Left lung (tissue), 10 donors: Measurements from ENCODE around the gene ANKS4B. TPM values are rescaled to one million over a fixed set of nuclear protein-coding genes. Genes with fewer than 3 reads are reported as not detected.

Experiments
- ATAC-seq: fragments of 200-7000 bp; cut with Tn5 transposase; one replicate; pipeline ENCODE4 v1.9.1; 2020; ENCODE audit warnings: moderate library complexity
- DNase-seq, 4 donors: peaks; one replicate each; pipeline ENCODE4 v3.0.0-alpha.2; 2013 to 2020
- H3K27ac ChIP-seq, 2 donors: fragments of 200-600 bp; sonication (generic) in 1 of 2; one replicate each; pipeline versions ENCODE4 v1.5.0 to v1.8.0; 2020 to 2021
- H3K27me3 ChIP-seq, 2 donors: fragments of 200-600 bp; sonication (generic) in 1 of 2; one replicate each; pipeline versions ENCODE4 v1.5.0 to v1.8.0; 2020 to 2021
- H3K36me3 ChIP-seq, 2 donors: fragments of 200-600 bp; sonication (generic) in 1 of 2; one replicate each; pipeline versions ENCODE4 v1.5.0 to v1.8.0; 2020 to 2021
- H3K4me1 ChIP-seq, 2 donors: fragments of 200-600 bp; one replicate each; pipeline ENCODE4 v1.8.0; 2021
- H3K4me3 ChIP-seq, 2 donors: fragments of 200-600 bp; sonication (generic) in 1 of 2; one replicate each; pipeline versions ENCODE4 v1.5.0 to v1.8.0; 2020 to 2021; ENCODE audit warnings: mild to moderate bottlenecking in 1 of 2
- H3K9me3 ChIP-seq, 2 donors: fragments of 200-600 bp; sonication (generic) in 1 of 2; one replicate each; pipeline versions ENCODE4 v1.5.0 to v1.8.0; 2020 to 2021
- intact Hi-C, 2 donors: fragments of 100-400 bp; cut with DNase I; formaldehyde crosslinking; loops; one replicate each; pipeline versions ENCODE4 v1.11.2 to v1.14.2; 2022
- polyA plus RNA-seq, 6 donors: library from polyadenylated mRNA; unstranded; fragments of 120-200 nt; gene quantifications; one replicate each; pipeline ENCODE4 v1.2.1, GENCODE V29; 2013; ENCODE audit not compliant: insufficient read length in 6 of 6
- total RNA-seq, 2 donors: library from RNA; stranded (reverse); fragmentation: NEBNext Ultra II Directional; extraction: Animal tissue kit (Norgen Biotek cat#: 25700); gene quantifications; one replicate each; pipeline ENCODE4 v1.2.1, GENCODE V29; 2021
- TF ChIP-seq, protein P1 (sequence below), 2 donors: fragments of 200-600 bp; sonication (generic) in 1 of 2; IDR thresholded peaks; one replicate each; pipeline versions ENCODE4 v1.5.0 to v1.8.0; 2021; ENCODE audit warnings: antibody characterized with exemption in 2 of 2
- donor health status: DM: no; HTN: yes; CAD: no.
- donor health status: DM: no; HTN: no; CAD: no.

Gene ANKS4B
- total and polyA plus RNA-seq, 8 donors, result 0.07 to 0.18 (median 0.10) TPM; not detected in 2

DNA sequence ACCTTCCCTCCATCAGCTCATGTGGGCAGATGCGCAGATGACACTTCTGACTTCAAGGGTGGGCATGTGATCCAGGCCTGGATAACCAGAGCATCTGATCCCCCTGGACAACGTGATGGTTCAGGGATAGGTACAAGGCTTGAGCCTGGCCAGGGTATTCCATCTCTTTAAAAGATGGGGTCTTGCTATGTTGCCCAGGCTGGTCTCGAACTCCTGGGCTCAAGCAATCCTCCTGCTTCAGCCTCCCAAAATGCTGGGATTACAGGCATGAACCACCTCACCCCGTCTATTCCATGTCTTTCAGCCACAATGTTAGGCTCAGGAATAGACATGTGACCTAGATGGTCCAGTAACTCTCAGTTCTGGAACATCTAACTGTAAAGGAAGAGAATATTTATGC is 23.8 kb downstream of the ANKS4B start:
- Histone ChIP-seq H3K36me3 (no peaks in the 10 kb centered on the region), H3K27ac (no peak overlapping the region), H3K27me3 (no peaks in the 10 kb centered on the region), H3K4me3 (no peak overlapping the region), H3K4me1 (no peaks in the 10 kb centered on the region), H3K9me3 (no peaks in the 10 kb centered on the region)
- TF ChIP-seq, protein P1, sequence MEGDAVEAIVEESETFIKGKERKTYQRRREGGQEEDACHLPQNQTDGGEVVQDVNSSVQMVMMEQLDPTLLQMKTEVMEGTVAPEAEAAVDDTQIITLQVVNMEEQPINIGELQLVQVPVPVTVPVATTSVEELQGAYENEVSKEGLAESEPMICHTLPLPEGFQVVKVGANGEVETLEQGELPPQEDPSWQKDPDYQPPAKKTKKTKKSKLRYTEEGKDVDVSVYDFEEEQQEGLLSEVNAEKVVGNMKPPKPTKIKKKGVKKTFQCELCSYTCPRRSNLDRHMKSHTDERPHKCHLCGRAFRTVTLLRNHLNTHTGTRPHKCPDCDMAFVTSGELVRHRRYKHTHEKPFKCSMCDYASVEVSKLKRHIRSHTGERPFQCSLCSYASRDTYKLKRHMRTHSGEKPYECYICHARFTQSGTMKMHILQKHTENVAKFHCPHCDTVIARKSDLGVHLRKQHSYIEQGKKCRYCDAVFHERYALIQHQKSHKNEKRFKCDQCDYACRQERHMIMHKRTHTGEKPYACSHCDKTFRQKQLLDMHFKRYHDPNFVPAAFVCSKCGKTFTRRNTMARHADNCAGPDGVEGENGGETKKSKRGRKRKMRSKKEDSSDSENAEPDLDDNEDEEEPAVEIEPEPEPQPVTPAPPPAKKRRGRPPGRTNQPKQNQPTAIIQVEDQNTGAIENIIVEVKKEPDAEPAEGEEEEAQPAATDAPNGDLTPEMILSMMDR (IDR thresholded peaks at IDR 0.05), result no peak
- intact Hi-C loops, result no loop called here
- DNase-seq (no peak), ATAC-seq (no peak)

DNA sequence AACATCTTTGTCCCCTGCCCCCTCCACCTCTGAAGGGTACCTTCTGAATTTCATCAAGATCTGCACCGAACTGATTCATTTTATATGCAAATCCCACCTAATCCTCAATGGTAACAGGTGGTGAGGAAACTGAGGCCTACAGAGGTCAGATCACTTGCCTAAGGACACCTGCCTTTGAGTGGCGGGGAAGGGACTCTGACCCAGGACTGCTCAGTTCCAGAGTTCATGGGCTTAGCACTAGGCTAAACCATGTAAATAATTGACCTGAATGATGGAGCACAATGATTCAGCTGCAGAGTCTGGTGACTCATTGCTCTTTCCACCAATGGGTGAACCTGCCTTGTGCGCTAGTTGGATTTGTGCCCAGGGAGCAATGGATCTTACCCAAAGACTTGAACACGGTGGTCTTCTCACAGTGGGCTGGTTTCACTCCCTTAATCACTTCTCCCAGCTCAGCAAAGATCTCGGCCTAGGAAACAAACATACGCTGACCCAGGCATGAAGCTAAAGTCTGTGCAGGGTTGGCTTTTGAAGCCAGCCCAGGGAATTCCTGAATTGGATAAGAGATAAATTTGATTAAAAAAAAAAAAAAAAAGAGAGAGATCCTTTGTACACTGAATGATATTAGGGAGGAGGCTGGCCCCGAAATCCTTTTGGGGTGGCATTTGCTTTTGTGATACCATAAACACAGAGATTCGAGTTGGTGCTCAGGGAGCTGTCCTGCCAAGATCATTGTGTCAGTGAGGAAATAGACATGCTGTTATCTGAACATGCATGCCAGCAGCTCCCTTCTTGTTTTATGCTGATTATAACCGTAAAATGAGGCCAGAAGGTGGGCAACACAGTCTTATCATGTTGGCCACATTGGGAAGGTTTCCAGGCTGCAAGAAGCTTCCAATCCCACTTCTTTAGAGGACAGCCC is 27.6 kb downstream of the ANKS4B start:
- H3K36me3 ChIP-seq, result no peaks in the 10 kb centered on the region
- intact Hi-C loops, result no loop called here
- no peaks in the 10 kb centered on the region for H3K27me3 ChIP-seq
- H3K27ac ChIP-seq, result no peak overlapping the region
- peak in 1 of 4 donors; percentile 38 for DNase-seq
- TF ChIP-seq, protein P1 (IDR thresholded peaks at IDR 0.05), result no peak
- H3K9me3 ChIP-seq, result no peaks in the 10 kb centered on the region
- peak; percentile 77 for ATAC-seq
- no peaks in the 10 kb centered on the region for H3K4me1 ChIP-seq
- H3K4me3 ChIP-seq, result no peak overlapping the region

DNA sequence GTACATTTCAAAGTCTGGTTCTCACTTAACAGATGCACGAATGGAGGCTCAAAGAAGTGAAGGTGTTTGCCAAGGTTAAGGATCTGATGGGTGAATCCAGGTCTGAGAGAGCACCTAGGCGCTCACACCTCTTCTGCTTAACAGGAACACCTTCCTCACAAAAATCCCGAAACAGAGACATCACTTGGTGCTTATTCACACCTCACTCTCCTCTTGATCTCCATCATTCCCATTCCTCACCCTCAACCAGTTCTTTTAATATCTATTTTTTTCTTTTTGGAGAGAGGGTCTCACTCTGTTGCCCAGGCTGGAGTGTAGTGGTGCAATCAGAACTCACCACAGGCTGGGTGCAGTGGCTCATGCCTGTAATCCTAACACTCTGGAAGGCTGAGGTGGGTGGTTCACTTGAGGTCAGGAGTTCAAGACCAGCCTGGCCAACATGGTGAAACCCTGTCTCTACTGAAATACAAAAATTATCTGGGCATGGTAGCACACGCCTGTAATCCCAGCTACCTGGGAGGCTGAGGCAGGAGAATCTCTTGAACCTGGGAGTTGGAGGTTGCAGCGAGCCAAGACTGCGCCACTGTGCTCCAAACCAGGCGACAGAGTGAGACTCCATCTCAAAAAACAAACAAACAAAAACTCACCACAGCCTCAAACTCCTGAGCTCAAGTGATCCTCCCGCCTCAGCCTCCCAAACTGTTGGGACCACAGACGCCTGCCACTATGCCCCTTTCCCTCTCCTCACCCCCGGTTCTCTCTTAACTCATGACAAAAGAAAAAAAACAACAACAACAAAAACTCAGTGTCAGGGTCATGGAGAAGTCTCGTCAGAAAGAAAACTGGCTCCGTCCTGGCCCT is 29.5 kb downstream of the ANKS4B start:
- intact Hi-C loops, result no loop called here
- H3K9me3 ChIP-seq, result no peaks in the 10 kb centered on the region
- TF ChIP-seq, protein P1 (IDR thresholded peaks at IDR 0.05), result no peak
- H3K27me3 ChIP-seq, result no peaks in the 10 kb centered on the region
- ATAC-seq (no peak), DNase-seq (no peak)
- no peaks in the 10 kb centered on the region for H3K36me3 ChIP-seq
- no peaks in the 10 kb centered on the region for H3K4me1 ChIP-seq
- H3K27ac ChIP-seq, result no peak overlapping the region
- H3K4me3 ChIP-seq, result no peak overlapping the region

DNA sequence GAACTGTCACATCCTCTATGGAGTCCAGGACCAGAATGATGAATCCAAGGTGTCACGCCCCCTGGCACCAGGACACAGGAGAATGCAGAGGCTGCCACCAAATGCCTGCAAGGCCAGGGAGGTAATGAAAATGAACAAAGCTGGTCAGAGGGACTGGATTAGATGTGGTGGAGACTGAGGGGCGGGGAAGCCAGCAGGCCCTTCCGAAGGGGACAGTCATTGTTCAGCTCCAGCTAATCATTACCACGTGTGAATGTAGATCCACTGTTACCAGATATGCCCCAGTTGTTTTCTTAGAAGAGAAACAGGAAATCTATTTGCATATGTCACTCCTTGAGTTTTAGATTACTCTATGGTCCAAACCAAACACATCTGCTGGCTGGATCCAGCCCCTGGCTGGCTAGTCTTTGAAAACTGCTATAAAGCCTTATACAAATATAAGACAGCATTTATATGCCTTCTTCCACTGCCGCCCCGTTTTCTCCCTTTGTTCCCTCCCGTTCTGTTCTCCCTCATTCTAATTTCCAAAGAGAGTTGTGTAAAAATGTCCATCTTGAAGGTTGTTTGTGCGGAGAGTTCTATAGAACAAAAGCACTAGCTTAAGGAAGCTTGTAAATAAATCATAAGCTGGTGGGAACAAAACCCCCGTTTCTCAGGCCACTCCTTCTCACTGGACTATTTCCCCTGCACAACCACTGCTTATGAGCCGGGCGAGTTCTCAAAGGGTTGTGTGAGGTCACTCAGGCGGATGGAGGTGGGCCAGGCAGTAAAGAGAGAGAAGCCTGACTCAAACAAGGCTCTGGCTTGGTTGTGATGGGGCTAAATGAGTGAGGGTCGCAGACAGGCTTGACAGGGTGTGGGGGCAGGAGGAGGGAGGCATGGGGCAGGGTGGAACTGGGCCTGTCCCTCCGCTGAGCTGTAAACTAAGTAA is 30.4 kb downstream of the ANKS4B start:
- Histone ChIP-seq H3K4me1 (no peaks in the 10 kb centered on the region), H3K9me3 (no peaks in the 10 kb centered on the region), H3K27me3 (no peaks in the 10 kb centered on the region), H3K27ac (no peak overlapping the region), H3K36me3 (no peaks in the 10 kb centered on the region), H3K4me3 (no peak overlapping the region)
- intact Hi-C loops, result no loop called here
- TF ChIP-seq, protein P1 (IDR thresholded peaks at IDR 0.05), result no peak
- no peak for ATAC-seq
- DNase-seq, result peak in 2 of 4 donors; percentile 75 to 78
